GM23338 (cell line): Measurements from ENCODE around the gene ID3. TPM values are rescaled to one million over a fixed set of nuclear protein-coding genes. Genes with fewer than 3 reads are reported as not detected.

Experiments
- ATAC-seq: fragments of 200-7000 bp; cut with Tn5 transposase; 3 replicates; pipeline ENCODE4 v1.9.1; 2020
- DNase-seq: peaks from one replicate; pipeline ENCODE4 v3.0.0-alpha.2; 2015; ENCODE audit warnings: low spot score
- H2AFZ ChIP-seq: fragments of 200-600 bp; sonication (generic); 2 replicates; pipeline ENCODE4 v1.8.0; 2016; ENCODE audit warnings: antibody characterized with exemption, mild to moderate bottlenecking, moderate library complexity
- H3F3A ChIP-seq: fragments of 200-600 bp; sonication (generic); replicated peaks from 2 replicates; pipeline ENCODE4 v1.8.0; 2017; ENCODE audit warnings: antibody characterized with exemption, mixed run types, low read depth
- H3K27ac ChIP-seq: fragments of 200-600 bp; sonication (generic); 2 replicates; pipeline ENCODE4 v1.6.1; 2016; ENCODE audit warnings: low read depth
- H3K27me3 ChIP-seq: fragments of 200-600 bp; sonication (generic); 2 replicates; pipeline ENCODE4 v1.8.0; 2016; ENCODE audit warnings: mild to moderate bottlenecking, mixed run types, moderate library complexity; ENCODE audit not compliant: insufficient read depth
- H3K36me3 ChIP-seq: fragments of 200-600 bp; sonication (generic); 2 replicates; pipeline ENCODE4 v1.8.0; 2016; ENCODE audit warnings: mild to moderate bottlenecking; ENCODE audit not compliant: insufficient read depth
- H3K4me1 ChIP-seq: fragments of 200-600 bp; sonication (generic); 2 replicates; pipeline ENCODE4 v1.8.0; 2016; ENCODE audit warnings: mild to moderate bottlenecking, moderate library complexity; ENCODE audit not compliant: insufficient read depth
- H3K4me2 ChIP-seq: fragments of 200-600 bp; sonication (generic); 2 replicates; pipeline ENCODE4 v1.7.1; 2017; ENCODE audit warnings: mixed run types
- H3K4me3 ChIP-seq: fragments of 200-600 bp; sonication (generic); 2 replicates; pipeline ENCODE4 v1.6.1; 2016; ENCODE audit warnings: mixed run types
- H3K79me2 ChIP-seq: fragments of 200-600 bp; sonication (generic); replicated peaks from 2 replicates; pipeline ENCODE4 v1.8.0; 2017; ENCODE audit warnings: mild to moderate bottlenecking; ENCODE audit not compliant: insufficient read depth
- H3K9me2 ChIP-seq: fragments of 200-600 bp; sonication (generic); 2 replicates; pipeline ENCODE4 v1.8.0; 2017; ENCODE audit not compliant: insufficient read depth
- H4K20me1 ChIP-seq: fragments of 200-600 bp; sonication (generic); replicated peaks from 2 replicates; pipeline ENCODE4 v1.8.0; 2017; ENCODE audit warnings: mild to moderate bottlenecking; ENCODE audit not compliant: insufficient read depth
- H3K27ac Mint-ChIP-seq: 2 replicates; pipeline ENCODE4 v1.8.0; 2020; ENCODE audit warnings: inconsistent platforms, mild to moderate bottlenecking, moderate library complexity, mixed read lengths
- H3K27me3 Mint-ChIP-seq: 3 replicates; pipeline ENCODE4 v1.8.0; 2022; ENCODE audit warnings: low read depth, mild to moderate bottlenecking, moderate library complexity, mixed read lengths, inconsistent platforms; ENCODE audit not compliant: insufficient read depth, poor library complexity
- H3K36me3 Mint-ChIP-seq: 3 replicates; pipeline ENCODE4 v1.8.0; 2021; ENCODE audit warnings: low read depth, mild to moderate bottlenecking, inconsistent platforms, moderate library complexity, mixed read lengths
- H3K4me1 Mint-ChIP-seq: 3 replicates; pipeline ENCODE4 v1.8.0; 2020; ENCODE audit warnings: mild to moderate bottlenecking, inconsistent platforms, mixed read lengths
- H3K4me3 Mint-ChIP-seq: 3 replicates; pipeline ENCODE4 v1.8.0; 2021; ENCODE audit warnings: moderate library complexity, mild to moderate bottlenecking, inconsistent platforms, mixed read lengths
- H3K9me3 Mint-ChIP-seq: 3 replicates; pipeline ENCODE4 v1.8.0; 2020; ENCODE audit warnings: moderate library complexity, mild to moderate bottlenecking, inconsistent platforms, mixed read lengths
- CREB1 ChIP-seq: fragments of 250-450 bp; sonication (Bioruptor Pico); IDR thresholded peaks from 2 replicates; pipeline ENCODE4 v1.5.0; 2020; ENCODE audit warnings: low read depth, mild to moderate bottlenecking, moderate library complexity
- EZH2 ChIP-seq: fragments of 200-600 bp; sonication (generic); IDR thresholded peaks from one replicate; pipeline ENCODE4 v1.8.0; 2017; ENCODE audit warnings: antibody characterized with exemption, mild to moderate bottlenecking, low read depth; ENCODE audit not compliant: unreplicated experiment
- EZH2phosphoT487 ChIP-seq: fragments of 200-600 bp; sonication (generic); IDR thresholded peaks from one replicate; pipeline ENCODE4 v1.8.1; 2018; ENCODE audit warnings: antibody characterized with exemption; ENCODE audit not compliant: unreplicated experiment
- JUNB ChIP-seq: IDR thresholded peaks from one replicate; pipeline ENCODE4 v1.6.1; 2016; ENCODE audit warnings: antibody characterized with exemption; ENCODE audit not compliant: unreplicated experiment
- NANOG ChIP-seq: IDR thresholded peaks from 2 replicates; pipeline ENCODE4 v1.6.1; 2016; ENCODE audit warnings: antibody characterized with exemption, borderline replicate concordance
- POLR2AphosphoS5 ChIP-seq: IDR thresholded peaks from 2 replicates; pipeline ENCODE4 v1.6.1; 2016; ENCODE audit warnings: antibody characterized with exemption, low read depth
- STAT1 ChIP-seq: IDR thresholded peaks from one replicate; pipeline ENCODE4 v1.6.1; 2016; ENCODE audit warnings: antibody characterized with exemption; ENCODE audit not compliant: unreplicated experiment
- ZNF114 ChIP-seq: fragments of 250-450 bp; sonication (Bioruptor Pico); IDR thresholded peaks from 2 replicates; pipeline ENCODE4 v1.5.0; 2020; ENCODE audit warnings: mild to moderate bottlenecking, moderate library complexity
- ZNF331 ChIP-seq: fragments of 250-450 bp; sonication (Bioruptor Pico); IDR thresholded peaks from 2 replicates; pipeline ENCODE4 v1.5.0; 2020; ENCODE audit warnings: low read depth, mild to moderate bottlenecking, moderate library complexity
- polyA plus RNA-seq: library from polyadenylated mRNA; unstranded; fragments of >200 nt; fragmentation: Nextera tagmentation; extraction: Ambion mirVana; gene quantifications from 2 replicates; pipeline ENCODE4 v1.2.1, GENCODE V29; 2016
- total RNA-seq: library from RNA; depleted of rRNA; stranded (reverse); fragments of >200 nt; shearing (Covaris generic); gene quantifications from 2 replicates; pipeline ENCODE4 v1.2.3, GENCODE V29; 2014
- TF ChIP-seq, protein P1 (sequence below): IDR thresholded peaks from 2 replicates; pipeline ENCODE4 v1.6.1; 2016; ENCODE audit warnings: antibody characterized with exemption
- TF ChIP-seq, protein P2 (sequence below), 2 experiments: fragments of 200-600 bp in 1 of 2; sonication (generic) in 1 of 2; conservative IDR thresholded peaks; 2 replicates each; pipeline versions ENCODE4 v1.5.1 to v1.6.1; 2016 to 2017; ENCODE audit warnings: antibody characterized with exemption in 2 of 2, low read depth in 2 of 2, mild to moderate bottlenecking in 2 of 2, moderate library complexity in 1 of 2
- TF ChIP-seq, protein P3 (sequence below): IDR thresholded peaks from one replicate; pipeline ENCODE4 v1.6.1; 2018; ENCODE audit warnings: antibody characterized with exemption; ENCODE audit not compliant: unreplicated experiment
- TF ChIP-seq, protein P4 (sequence below): fragments of 250-450 bp; sonication (Bioruptor Pico); IDR thresholded peaks from 2 replicates; pipeline ENCODE4 v1.5.0; 2020; ENCODE audit warnings: mild to moderate bottlenecking, moderate library complexity

ID3 gene
- total and polyA plus RNA-seq, 2 experiments from 2014 or later, result 164 to 345 TPM

DNA sequence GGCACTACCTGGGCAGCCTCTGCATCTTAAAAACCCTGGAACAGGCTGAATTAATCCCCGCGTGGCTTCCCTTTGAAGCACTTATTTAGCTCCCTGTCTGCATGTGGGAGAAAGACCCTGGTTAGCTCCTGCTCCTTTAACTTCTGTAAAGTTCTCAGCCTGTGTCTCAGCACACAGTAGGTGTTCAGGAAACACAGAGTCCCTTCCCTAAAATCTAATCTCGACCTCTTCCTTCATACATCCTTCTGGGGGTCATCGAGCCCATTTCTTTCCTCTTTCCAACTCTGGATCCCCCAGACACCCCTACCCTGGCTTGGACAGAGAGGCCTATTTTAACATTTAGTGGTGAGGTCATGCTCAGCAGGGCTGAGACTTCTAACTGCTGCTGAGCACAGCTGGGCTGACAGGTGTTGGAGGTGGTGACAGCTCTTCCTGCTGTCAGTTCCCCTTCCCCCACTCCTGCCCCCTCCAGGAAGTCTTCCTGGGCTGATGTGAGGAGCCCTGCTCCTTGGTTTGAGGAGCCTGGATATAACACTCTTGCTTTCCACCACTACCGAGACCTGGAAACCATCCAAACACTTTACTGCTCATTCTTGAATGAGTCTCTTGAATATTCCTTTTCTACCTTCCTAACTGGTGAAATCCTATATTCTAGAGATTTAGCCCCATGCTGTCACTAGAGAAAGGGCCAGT is 33.6 kb downstream of the ID3 start:
- Mint-ChIP-seq H3K4me1 (peaks cover 27% of the 10 kb centered on the region), H3K27me3 (peaks cover 22% of the 10 kb centered on the region), H3K36me3 (peaks cover 16% of the 10 kb centered on the region), H3K27ac (no peak overlapping the region), H3K4me3 (no peak overlapping the region; the same call in 2 of the 3 replicates), H3K9me3 (no peaks in the 10 kb centered on the region)
- DNase-seq, result no peak
- Histone ChIP-seq H4K20me1 (no peaks in the 10 kb centered on the region; the same call in 1 of the 2 replicates), H2AFZ (no peak overlapping the region), H3K4me2 (no peak overlapping the region), H3K4me3 (no peak overlapping the region), H3K79me2 (no peaks in the 10 kb centered on the region), H3K27ac (no peak overlapping the region), H3F3A (0 out of 2 replicates have a peak, but pooled peaks cover 3% of the 10 kb centered on the region), H3K36me3 (no peaks in the 10 kb centered on the region), H3K27me3 (peaks cover 20% of the 10 kb centered on the region), H3K9me2 (no peaks in the 10 kb centered on the region), H3K4me1 (peaks cover 20% of the 10 kb centered on the region)
- no peak for ATAC-seq
- TF ChIP-seq, protein P1, sequence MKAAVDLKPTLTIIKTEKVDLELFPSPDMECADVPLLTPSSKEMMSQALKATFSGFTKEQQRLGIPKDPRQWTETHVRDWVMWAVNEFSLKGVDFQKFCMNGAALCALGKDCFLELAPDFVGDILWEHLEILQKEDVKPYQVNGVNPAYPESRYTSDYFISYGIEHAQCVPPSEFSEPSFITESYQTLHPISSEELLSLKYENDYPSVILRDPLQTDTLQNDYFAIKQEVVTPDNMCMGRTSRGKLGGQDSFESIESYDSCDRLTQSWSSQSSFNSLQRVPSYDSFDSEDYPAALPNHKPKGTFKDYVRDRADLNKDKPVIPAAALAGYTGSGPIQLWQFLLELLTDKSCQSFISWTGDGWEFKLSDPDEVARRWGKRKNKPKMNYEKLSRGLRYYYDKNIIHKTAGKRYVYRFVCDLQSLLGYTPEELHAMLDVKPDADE, result no peak
- TF ChIP-seq, protein P2, sequence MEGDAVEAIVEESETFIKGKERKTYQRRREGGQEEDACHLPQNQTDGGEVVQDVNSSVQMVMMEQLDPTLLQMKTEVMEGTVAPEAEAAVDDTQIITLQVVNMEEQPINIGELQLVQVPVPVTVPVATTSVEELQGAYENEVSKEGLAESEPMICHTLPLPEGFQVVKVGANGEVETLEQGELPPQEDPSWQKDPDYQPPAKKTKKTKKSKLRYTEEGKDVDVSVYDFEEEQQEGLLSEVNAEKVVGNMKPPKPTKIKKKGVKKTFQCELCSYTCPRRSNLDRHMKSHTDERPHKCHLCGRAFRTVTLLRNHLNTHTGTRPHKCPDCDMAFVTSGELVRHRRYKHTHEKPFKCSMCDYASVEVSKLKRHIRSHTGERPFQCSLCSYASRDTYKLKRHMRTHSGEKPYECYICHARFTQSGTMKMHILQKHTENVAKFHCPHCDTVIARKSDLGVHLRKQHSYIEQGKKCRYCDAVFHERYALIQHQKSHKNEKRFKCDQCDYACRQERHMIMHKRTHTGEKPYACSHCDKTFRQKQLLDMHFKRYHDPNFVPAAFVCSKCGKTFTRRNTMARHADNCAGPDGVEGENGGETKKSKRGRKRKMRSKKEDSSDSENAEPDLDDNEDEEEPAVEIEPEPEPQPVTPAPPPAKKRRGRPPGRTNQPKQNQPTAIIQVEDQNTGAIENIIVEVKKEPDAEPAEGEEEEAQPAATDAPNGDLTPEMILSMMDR (conservative IDR thresholded peaks at IDR 0.05; ENCODE audit: low read depth in 2 of 2), result no peak
- TF ChIP-seq STAT1 (no peak), JUNB (no peak), NANOG (no peak), EZH2 (no peak), ZNF331 (CRISPR knock-in tag) (no peak), CREB1 (CRISPR knock-in tag) (no peak), ZNF114 (CRISPR knock-in tag) (no peak), EZH2phosphoT487 (no peak), POLR2AphosphoS5 (no peak)
- TF ChIP-seq, protein P3, sequence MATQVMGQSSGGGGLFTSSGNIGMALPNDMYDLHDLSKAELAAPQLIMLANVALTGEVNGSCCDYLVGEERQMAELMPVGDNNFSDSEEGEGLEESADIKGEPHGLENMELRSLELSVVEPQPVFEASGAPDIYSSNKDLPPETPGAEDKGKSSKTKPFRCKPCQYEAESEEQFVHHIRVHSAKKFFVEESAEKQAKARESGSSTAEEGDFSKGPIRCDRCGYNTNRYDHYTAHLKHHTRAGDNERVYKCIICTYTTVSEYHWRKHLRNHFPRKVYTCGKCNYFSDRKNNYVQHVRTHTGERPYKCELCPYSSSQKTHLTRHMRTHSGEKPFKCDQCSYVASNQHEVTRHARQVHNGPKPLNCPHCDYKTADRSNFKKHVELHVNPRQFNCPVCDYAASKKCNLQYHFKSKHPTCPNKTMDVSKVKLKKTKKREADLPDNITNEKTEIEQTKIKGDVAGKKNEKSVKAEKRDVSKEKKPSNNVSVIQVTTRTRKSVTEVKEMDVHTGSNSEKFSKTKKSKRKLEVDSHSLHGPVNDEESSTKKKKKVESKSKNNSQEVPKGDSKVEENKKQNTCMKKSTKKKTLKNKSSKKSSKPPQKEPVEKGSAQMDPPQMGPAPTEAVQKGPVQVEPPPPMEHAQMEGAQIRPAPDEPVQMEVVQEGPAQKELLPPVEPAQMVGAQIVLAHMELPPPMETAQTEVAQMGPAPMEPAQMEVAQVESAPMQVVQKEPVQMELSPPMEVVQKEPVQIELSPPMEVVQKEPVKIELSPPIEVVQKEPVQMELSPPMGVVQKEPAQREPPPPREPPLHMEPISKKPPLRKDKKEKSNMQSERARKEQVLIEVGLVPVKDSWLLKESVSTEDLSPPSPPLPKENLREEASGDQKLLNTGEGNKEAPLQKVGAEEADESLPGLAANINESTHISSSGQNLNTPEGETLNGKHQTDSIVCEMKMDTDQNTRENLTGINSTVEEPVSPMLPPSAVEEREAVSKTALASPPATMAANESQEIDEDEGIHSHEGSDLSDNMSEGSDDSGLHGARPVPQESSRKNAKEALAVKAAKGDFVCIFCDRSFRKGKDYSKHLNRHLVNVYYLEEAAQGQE, result no peak
- TF ChIP-seq, protein P4, sequence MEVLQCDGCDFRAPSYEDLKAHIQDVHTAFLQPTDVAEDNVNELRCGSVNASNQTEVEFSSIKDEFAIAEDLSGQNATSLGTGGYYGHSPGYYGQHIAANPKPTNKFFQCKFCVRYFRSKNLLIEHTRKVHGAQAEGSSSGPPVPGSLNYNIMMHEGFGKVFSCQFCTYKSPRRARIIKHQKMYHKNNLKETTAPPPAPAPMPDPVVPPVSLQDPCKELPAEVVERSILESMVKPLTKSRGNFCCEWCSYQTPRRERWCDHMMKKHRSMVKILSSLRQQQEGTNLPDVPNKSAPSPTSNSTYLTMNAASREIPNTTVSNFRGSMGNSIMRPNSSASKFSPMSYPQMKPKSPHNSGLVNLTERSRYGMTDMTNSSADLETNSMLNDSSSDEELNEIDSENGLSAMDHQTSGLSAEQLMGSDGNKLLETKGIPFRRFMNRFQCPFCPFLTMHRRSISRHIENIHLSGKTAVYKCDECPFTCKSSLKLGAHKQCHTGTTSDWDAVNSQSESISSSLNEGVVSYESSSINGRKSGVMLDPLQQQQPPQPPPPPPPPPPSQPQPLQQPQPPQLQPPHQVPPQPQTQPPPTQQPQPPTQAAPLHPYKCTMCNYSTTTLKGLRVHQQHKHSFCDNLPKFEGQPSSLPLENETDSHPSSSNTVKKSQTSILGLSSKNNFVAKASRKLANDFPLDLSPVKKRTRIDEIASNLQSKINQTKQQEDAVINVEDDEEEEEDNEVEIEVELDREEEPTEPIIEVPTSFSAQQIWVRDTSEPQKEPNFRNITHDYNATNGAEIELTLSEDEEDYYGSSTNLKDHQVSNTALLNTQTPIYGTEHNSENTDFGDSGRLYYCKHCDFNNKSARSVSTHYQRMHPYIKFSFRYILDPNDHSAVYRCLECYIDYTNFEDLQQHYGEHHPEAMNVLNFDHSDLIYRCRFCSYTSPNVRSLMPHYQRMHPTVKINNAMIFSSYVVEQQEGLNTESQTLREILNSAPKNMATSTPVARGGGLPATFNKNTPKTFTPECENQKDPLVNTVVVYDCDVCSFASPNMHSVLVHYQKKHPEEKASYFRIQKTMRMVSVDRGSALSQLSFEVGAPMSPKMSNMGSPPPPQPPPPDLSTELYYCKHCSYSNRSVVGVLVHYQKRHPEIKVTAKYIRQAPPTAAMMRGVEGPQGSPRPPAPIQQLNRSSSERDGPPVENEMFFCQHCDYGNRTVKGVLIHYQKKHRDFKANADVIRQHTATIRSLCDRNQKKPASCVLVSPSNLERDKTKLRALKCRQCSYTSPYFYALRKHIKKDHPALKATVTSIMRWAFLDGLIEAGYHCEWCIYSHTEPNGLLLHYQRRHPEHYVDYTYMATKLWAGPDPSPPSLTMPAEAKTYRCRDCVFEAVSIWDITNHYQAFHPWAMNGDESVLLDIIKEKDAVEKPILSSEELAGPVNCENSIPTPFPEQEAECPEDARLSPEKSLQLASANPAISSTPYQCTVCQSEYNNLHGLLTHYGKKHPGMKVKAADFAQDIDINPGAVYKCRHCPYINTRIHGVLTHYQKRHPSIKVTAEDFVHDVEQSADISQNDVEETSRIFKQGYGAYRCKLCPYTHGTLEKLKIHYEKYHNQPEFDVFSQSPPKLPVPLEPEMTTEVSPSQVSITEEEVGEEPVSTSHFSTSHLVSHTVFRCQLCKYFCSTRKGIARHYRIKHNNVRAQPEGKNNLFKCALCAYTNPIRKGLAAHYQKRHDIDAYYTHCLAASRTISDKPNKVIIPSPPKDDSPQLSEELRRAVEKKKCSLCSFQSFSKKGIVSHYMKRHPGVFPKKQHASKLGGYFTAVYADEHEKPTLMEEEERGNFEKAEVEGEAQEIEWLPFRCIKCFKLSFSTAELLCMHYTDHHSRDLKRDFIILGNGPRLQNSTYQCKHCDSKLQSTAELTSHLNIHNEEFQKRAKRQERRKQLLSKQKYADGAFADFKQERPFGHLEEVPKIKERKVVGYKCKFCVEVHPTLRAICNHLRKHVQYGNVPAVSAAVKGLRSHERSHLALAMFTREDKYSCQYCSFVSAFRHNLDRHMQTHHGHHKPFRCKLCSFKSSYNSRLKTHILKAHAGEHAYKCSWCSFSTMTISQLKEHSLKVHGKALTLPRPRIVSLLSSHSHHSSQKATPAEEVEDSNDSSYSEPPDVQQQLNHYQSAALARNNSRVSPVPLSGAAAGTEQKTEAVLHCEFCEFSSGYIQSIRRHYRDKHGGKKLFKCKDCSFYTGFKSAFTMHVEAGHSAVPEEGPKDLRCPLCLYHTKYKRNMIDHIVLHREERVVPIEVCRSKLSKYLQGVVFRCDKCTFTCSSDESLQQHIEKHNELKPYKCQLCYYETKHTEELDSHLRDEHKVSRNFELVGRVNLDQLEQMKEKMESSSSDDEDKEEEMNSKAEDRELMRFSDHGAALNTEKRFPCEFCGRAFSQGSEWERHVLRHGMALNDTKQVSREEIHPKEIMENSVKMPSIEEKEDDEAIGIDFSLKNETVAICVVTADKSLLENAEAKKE (CRISPR knock-in tag), result no peak
